Small intestine (tissue), 7 donors: Measurements from ENCODE around the gene EVI2B. TPM values are rescaled to one million over a fixed set of nuclear protein-coding genes. Genes with fewer than 3 reads are reported as not detected.

ENCODE experiments used
- DNase-seq, 2 donors: peaks; one replicate each; pipeline versions ENCODE4 v3.0.0 to v3.0.0-alpha.2; 2013
- FAIRE-seq: peaks from 2 replicates; lab custom pipeline; 2012; peaks lifted over from hg19 to GRCh38; lab: Jason Lieb, UNC
- H3K27ac ChIP-seq, 3 donors: one replicate each; pipeline ENCODE4 v1.5.1; 2013; ENCODE audit warnings: low read length in 2 of 3, mild to moderate bottlenecking in 2 of 3, control low read depth in 1 of 3, inconsistent platforms in 1 of 3, low read depth in 1 of 3, moderate library complexity in 1 of 3
- H3K27me3 ChIP-seq, 3 donors: one replicate each; pipeline ENCODE4 v1.6.1; 2013; ENCODE audit warnings: low read length in 3 of 3, inconsistent platforms in 1 of 3; ENCODE audit not compliant: control insufficient read depth in 3 of 3, insufficient read depth in 3 of 3
- H3K36me3 ChIP-seq, 3 donors: one replicate each; pipeline ENCODE4 v1.6.1; 2013; ENCODE audit warnings: low read length in 3 of 3, inconsistent platforms in 1 of 3, low read depth in 1 of 3, mild to moderate bottlenecking in 1 of 3, moderate library complexity in 1 of 3; ENCODE audit not compliant: control insufficient read depth in 3 of 3, insufficient read depth in 2 of 3
- H3K4me1 ChIP-seq, 3 donors: one replicate each; pipeline ENCODE4 v1.6.1; 2013; ENCODE audit warnings: low read length in 2 of 3, inconsistent platforms in 1 of 3, low read depth in 1 of 3, mild to moderate bottlenecking in 1 of 3, moderate library complexity in 1 of 3; ENCODE audit not compliant: control insufficient read depth in 3 of 3, insufficient read depth in 2 of 3
- H3K4me3 ChIP-seq, 3 donors: one replicate each; pipeline ENCODE4 v1.5.1; 2013; ENCODE audit warnings: low read length in 3 of 3, control low read depth in 1 of 3, inconsistent platforms in 1 of 3, low read depth in 1 of 3, mild to moderate bottlenecking in 1 of 3, moderate library complexity in 1 of 3
- H3K9me3 ChIP-seq, 2 donors: one replicate each; pipeline ENCODE4 v1.6.1; 2013; ENCODE audit warnings: low read depth in 1 of 2, low read length in 1 of 2; ENCODE audit not compliant: control insufficient read depth in 2 of 2, insufficient read depth in 1 of 2
- WGBS, 3 donors: extraction: QIAGEN DNeasy Blood & Tissue Kit; methylation state at CpG; one replicate each; pipeline ENCODE4 v1.1.7; 2013; 5-methylcytosine and 5-hydroxymethylcytosine counted together
- polyA plus RNA-seq, 4 donors: library from polyadenylated mRNA; stranded (reverse) in 3 of 4; unstranded in 1 of 4; fragments of 200-250 nt in 3 of 4; fragments of 120-200 nt in 1 of 4; gene quantifications; one replicate each; pipeline versions ENCODE4 v1.2.1 to v1.2.3, GENCODE V29; 2013
- donor health status: healthy with polysubstance abuse.
- donor health status: control.
- donor health status: control.
- donor health status: Bipolar disorder and iron deficiency.
- donor health status: healthy.

The EVI2B gene
- polyA plus RNA-seq, 4 donors = 1.1 to 20.5 (median 7.3) TPM

GRCh38 chr17:31308372-31309334 lies 5.2 kb downstream of the EVI2B start:
- DNase-seq (peak; percentile 16 to 48), FAIRE-seq (no peak)
- Histone ChIP-seq H3K27me3 (no peaks in the 10 kb centered on the region), H3K36me3 (peaks cover 0 to 5% (median 3%) of the 10 kb centered on the region in 3 donors), H3K27ac (peak overlapping the region in 2 of 3 donors; percentile 5 to 38), H3K4me3 (no peak overlapping the region), H3K9me3 (no peaks in the 10 kb centered on the region), H3K4me1 (peaks cover 0 to 3% (median 3%) of the 10 kb centered on the region in 3 donors)
- 48 to 58% (median 57%) methylated on average over 5 of the region's 5 CpGs for WGBS, 3 donors

DNA sequence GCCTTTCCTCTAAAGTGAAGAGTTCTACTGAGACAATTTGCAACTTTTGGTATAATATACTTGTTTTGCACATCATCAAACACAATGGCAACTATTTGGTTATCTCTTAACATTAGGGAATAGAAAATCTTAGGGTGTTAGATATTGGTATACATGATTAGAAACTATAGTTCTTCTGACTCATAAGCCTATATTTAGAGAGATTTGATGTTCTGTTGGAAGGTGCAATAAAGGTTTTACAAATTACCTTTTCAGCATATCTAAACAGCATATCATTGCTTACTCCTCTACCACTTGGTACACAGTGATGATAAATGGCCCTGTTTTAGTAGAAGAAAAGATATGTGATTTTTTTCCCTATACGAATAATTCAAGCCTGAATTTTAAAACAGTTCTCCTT lies 6.2 kb downstream of the EVI2B start:
- WGBS, 3 donors = 70 to 91% (median 74%) methylated on average over 1 of the region's 1 CpG
- no peak overlapping the region for H3K4me3 ChIP-seq
- H3K9me3 ChIP-seq = no peaks in the 10 kb centered on the region
- FAIRE-seq = no peak
- H3K27me3 ChIP-seq = no peaks in the 10 kb centered on the region
- peaks cover 0 to 5% (median 3%) of the 10 kb centered on the region in 3 donors for H3K36me3 ChIP-seq
- DNase-seq = no peak
- H3K27ac ChIP-seq = no peak overlapping the region
- peaks cover 0 to 3% (median 3%) of the 10 kb centered on the region in 3 donors for H3K4me1 ChIP-seq

DNA sequence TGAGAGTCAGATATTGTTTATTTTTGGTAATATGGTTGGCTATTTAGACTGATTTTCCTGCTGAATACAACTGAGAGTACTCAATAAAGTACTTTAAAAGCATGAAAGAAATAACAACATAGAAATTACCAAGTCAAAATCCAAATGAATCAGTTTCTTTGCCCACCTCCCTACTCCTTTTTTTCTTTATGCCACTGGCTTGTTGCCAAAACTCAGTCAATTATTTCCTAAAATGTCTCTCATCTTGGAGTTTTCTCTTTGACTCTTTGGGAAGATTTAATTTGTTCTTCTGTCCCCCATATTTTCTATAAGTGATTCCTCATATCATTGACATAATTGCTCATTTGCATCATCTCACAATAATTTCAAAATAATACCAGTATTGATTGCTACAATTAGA lies 14.2 kb downstream of the EVI2B start:
- DNase-seq (no peak), FAIRE-seq (no peak)
- Histone ChIP-seq H3K27ac (no peak overlapping the region), H3K4me3 (no peak overlapping the region), H3K9me3 (no peaks in the 10 kb centered on the region), H3K36me3 (peaks cover 0 to 6% (median 0%) of the 10 kb centered on the region in 3 donors), H3K27me3 (no peaks in the 10 kb centered on the region), H3K4me1 (no peaks in the 10 kb centered on the region)

GRCh38 chr17:31297090-31297489 lies 16.8 kb downstream of the EVI2B start, which contains the start of gene OMG:
Gene OMG (minus strand): TSS chr17:31297239. CDS start chr17:31296331, 908 bp downstream.
- no peaks in the 10 kb centered on the region for H3K4me1 ChIP-seq
- 90 to 94% (median 92%) methylated on average over 7 of the region's 7 CpGs for WGBS, 3 donors
- no peak for DNase-seq
- H3K4me3 ChIP-seq = no peak within 1 kb of the TSS
- H3K36me3 ChIP-seq = peaks cover 0 to 3% (median 1%) of the 10 kb centered on the region in 3 donors
- H3K9me3 ChIP-seq = no peaks in the 10 kb centered on the region
- no peak within 1 kb of the TSS for H3K27ac ChIP-seq
- no peaks in the 10 kb centered on the region for H3K27me3 ChIP-seq
- FAIRE-seq = no peak

DNA sequence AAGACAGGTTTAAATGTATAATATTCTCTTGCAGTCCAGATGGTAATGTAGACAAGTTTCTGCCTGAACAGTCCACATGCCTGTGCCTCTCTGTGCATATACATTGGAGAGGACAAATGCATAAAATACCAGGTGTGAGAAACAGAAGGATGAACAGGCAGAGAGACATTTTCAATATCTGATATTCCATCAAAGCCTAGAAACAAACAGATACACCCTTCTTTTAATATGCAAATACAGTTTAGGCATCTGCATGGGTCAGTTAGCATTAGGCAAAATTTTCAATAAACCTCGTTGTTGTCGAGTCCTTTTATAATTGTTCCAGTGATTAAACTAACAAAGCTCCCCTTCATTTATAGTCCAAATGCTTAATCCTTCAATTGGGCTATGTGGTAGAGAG lies 17.7 kb downstream of the EVI2B start:
- no peak for FAIRE-seq
- H3K4me3 ChIP-seq = no peak overlapping the region
- 82 to 91% (median 91%) methylated on average over 2 of the region's 2 CpGs for WGBS, 3 donors
- no peak overlapping the region for H3K27ac ChIP-seq
- DNase-seq = no peak
- H3K27me3 ChIP-seq = no peaks in the 10 kb centered on the region
- H3K36me3 ChIP-seq = peaks cover 0 to 3% (median 1%) of the 10 kb centered on the region in 3 donors
- H3K4me1 ChIP-seq = no peaks in the 10 kb centered on the region
- no peaks in the 10 kb centered on the region for H3K9me3 ChIP-seq

DNA sequence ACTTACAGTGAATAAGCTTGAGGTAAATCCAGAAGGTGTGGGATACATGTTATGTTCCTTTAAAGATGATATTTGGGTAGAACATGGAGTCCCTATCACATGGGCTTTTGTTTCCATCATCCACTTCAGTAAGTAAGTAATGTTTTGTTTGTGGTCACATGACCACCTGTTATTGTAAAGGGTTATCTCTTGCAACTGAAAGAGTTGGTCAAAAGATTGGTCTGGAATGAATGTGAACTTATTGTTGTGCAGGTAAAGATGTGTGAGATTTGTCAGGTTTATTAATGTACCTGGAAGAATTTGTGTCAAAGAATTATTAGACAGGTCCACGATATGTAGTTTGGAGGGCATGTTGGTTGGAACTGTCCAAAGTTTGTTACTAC lies 18.4 kb downstream of the EVI2B start:
- FAIRE-seq = no peak
- no peaks in the 10 kb centered on the region for H3K9me3 ChIP-seq
- 90 to 100% (median 90%) methylated on average over 1 of the region's 1 CpG for WGBS, 3 donors
- H3K27me3 ChIP-seq = no peaks in the 10 kb centered on the region
- no peak for DNase-seq
- H3K27ac ChIP-seq = no peak overlapping the region
- H3K36me3 ChIP-seq = peaks cover 0 to 3% (median 1%) of the 10 kb centered on the region in 3 donors
- H3K4me1 ChIP-seq = no peaks in the 10 kb centered on the region
- H3K4me3 ChIP-seq = no peak overlapping the region

DNA sequence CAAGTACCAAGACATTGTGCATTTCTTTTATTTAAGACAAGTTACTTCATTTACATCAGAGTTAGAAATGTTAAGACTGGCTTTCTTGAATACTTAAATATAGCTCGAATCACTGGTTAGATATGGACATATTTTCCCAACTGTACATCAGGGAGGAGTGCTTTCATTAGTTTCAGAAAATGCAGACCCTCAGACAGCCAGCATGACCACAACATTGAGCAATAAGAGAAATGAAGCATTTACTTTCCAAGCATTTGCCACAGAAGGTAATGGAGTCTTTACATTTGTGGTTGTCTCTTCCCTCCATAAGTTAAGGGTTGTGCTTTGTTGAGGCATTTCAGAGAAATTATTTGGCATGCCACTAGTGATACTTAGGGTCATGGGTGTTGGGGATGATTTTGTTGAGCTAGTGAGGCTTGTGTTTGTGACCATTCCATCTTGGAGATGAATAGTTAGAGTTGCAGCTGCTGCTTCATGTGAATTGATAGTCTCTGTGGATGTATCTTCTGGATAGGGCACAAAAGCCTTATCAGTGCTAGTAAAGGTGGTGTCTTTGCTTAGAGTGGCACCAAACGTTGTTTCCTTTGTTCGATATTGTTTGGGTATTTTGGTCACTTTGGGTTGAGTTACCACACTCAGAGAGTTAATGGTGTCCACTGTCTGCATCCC lies 18.9 kb downstream of the EVI2B start:
- Histone ChIP-seq H3K4me3 (no peak overlapping the region), H3K9me3 (no peaks in the 10 kb centered on the region), H3K36me3 (peaks cover 0 to 3% (median 1%) of the 10 kb centered on the region in 3 donors), H3K4me1 (no peaks in the 10 kb centered on the region), H3K27ac (no peak overlapping the region), H3K27me3 (no peaks in the 10 kb centered on the region)
- DNase-seq (no peak), FAIRE-seq (no peak)
- 83 to 86% (median 85%) methylated on average over 3 of the region's 3 CpGs for WGBS, 3 donors

DNA sequence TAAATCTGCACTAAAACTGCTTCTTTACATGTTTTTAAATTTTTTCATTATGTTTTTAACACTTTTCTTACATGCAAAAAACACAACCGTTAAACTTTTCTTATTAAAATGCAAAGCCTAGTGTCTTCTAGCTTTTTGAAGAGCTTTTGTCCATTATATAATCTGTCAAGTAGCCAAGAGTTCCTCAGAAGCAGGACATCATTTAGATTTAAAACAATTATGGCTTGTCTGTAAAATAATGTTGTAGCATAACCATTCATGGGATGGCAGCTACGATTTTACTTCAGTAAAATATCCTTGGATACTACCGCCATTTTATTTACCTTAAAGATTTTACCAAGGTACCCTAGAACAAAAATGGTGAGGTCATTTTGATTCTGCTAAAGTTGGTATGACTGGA lies 19.6 kb downstream of the EVI2B start:
- FAIRE-seq = no peak
- no peak overlapping the region for H3K27ac ChIP-seq
- WGBS, 3 donors = 94 to 98% (median 96%) methylated on average over 3 of the region's 3 CpGs

More for the DNA sequence above, 19.6 kb downstream of the EVI2B start:
- no peak for DNase-seq
- H3K4me1 ChIP-seq = no peaks in the 10 kb centered on the region
- H3K9me3 ChIP-seq = no peaks in the 10 kb centered on the region
- peaks cover 0 to 3% (median 1%) of the 10 kb centered on the region in 3 donors for H3K36me3 ChIP-seq
- H3K4me3 ChIP-seq = no peak overlapping the region
- no peaks in the 10 kb centered on the region for H3K27me3 ChIP-seq
